HL-60 (cell line): ENCODE data around the gene AQP1.

Source experiments
- GABPA ChIP-seq: IDR thresholded peaks from 2 replicates; pipeline ENCODE4 v1.6.1; 2012; ENCODE audit warnings: low read depth
- POLR2AphosphoS5 ChIP-seq: IDR thresholded peaks from 2 replicates; pipeline ENCODE4 v1.6.1; 2012; ENCODE audit warnings: low read depth
- REST ChIP-seq: IDR thresholded peaks from 2 replicates; pipeline ENCODE4 v1.6.1; 2012; ENCODE audit warnings: low read depth; ENCODE audit not compliant: insufficient replicate concordance
- TF ChIP-seq, protein P1 (sequence below): IDR thresholded peaks from one replicate; pipeline ENCODE4 v1.5.1; 2011; ENCODE audit warnings: low read length, control low read depth, inconsistent platforms; ENCODE audit not compliant: insufficient read depth

DNA sequence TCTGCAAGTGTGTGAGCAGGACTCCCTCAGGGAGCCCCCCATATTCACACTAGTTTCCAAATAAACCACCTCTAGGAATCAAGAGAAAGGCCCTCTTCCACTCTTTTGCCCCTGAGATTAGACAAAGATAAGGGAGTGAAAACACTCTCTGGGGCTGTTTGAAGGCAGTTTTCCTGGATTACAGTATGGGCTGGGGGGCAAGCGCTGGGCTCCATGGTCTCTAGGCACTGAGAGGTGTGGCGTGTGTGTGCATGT is 1.0 kb downstream of the AQP1 start:
- TF ChIP-seq, protein P1, sequence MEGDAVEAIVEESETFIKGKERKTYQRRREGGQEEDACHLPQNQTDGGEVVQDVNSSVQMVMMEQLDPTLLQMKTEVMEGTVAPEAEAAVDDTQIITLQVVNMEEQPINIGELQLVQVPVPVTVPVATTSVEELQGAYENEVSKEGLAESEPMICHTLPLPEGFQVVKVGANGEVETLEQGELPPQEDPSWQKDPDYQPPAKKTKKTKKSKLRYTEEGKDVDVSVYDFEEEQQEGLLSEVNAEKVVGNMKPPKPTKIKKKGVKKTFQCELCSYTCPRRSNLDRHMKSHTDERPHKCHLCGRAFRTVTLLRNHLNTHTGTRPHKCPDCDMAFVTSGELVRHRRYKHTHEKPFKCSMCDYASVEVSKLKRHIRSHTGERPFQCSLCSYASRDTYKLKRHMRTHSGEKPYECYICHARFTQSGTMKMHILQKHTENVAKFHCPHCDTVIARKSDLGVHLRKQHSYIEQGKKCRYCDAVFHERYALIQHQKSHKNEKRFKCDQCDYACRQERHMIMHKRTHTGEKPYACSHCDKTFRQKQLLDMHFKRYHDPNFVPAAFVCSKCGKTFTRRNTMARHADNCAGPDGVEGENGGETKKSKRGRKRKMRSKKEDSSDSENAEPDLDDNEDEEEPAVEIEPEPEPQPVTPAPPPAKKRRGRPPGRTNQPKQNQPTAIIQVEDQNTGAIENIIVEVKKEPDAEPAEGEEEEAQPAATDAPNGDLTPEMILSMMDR, result no peak
- TF ChIP-seq POLR2AphosphoS5, result no peak
- no peak for TF ChIP-seq REST
- TF ChIP-seq GABPA, result no peak
